CD4-positive, alpha-beta memory T cell (primary cell): ENCODE results near the gene CAVIN2. TPM values are rescaled to one million over a fixed set of nuclear protein-coding genes. Genes with fewer than 3 reads are reported as not detected.

Source experiments
- CTCF ChIA-PET: fragments of 350-600 bp; sonication (Branson Sonifier 250); formaldehyde crosslinking; loops from one replicate; lab custom pipeline; 2021; ENCODE audit warnings: inconsistent platforms; ENCODE audit not compliant: partially characterized antibody; lab: Charles Lee
- POLR2A ChIA-PET: fragments of 350-600 bp; sonication (Branson Sonifier 250); formaldehyde crosslinking; loops from one replicate; lab custom pipeline; 2021; ENCODE audit not compliant: partially characterized antibody; lab: Charles Lee
- DNase-seq, 5 donors: peaks; one replicate each; pipeline versions ENCODE4 v3.0.0 to v3.0.0-alpha.2; 2020 to 2022; ENCODE audit warnings: mixed read lengths in 1 of 5
- H3K27ac ChIP-seq: one replicate; pipeline ENCODE4 v1.7.0; 2013; ENCODE audit warnings: low read depth, low read length
- H3K27me3 ChIP-seq: 2 replicates; pipeline ENCODE4 v1.7.0; 2013; ENCODE audit warnings: mild to moderate bottlenecking, low read length, moderate library complexity; ENCODE audit not compliant: insufficient read depth
- H3K36me3 ChIP-seq: 2 replicates; pipeline ENCODE4 v1.7.0; 2013; ENCODE audit warnings: mild to moderate bottlenecking, low read length, moderate library complexity; ENCODE audit not compliant: insufficient read depth
- H3K4me1 ChIP-seq: 2 replicates; pipeline ENCODE4 v1.7.0; 2013; ENCODE audit warnings: mild to moderate bottlenecking, low read length, moderate library complexity; ENCODE audit not compliant: insufficient read depth
- H3K4me3 ChIP-seq, 2 donors: one replicate each; pipeline ENCODE4 v1.7.0; 2013; ENCODE audit warnings: low read length in 2 of 2, mild to moderate bottlenecking in 1 of 2
- H3K9me3 ChIP-seq, 2 donors: one replicate each; pipeline ENCODE4 v1.7.0; 2013; ENCODE audit warnings: low read length in 2 of 2, control low read depth in 1 of 2; ENCODE audit not compliant: control insufficient read depth in 1 of 2
- H3K27ac Mint-ChIP-seq, 7 donors: one replicate each; pipeline ENCODE4 v1.8.0; 2020 to 2021; ENCODE audit warnings: mixed read lengths in 7 of 7, mild to moderate bottlenecking in 6 of 7, inconsistent platforms in 3 of 7, moderate library complexity in 3 of 7
- H3K27me3 Mint-ChIP-seq, 2 donors: one replicate each; pipeline ENCODE4 v1.8.0; 2020 to 2021; ENCODE audit warnings: mixed read lengths in 2 of 2
- H3K36me3 Mint-ChIP-seq, 2 donors: one replicate each; pipeline ENCODE4 v1.8.0; 2020 to 2021; ENCODE audit warnings: mixed read lengths in 2 of 2, inconsistent platforms in 1 of 2, mild to moderate bottlenecking in 1 of 2
- H3K4me1 Mint-ChIP-seq, 4 donors: one replicate each; pipeline ENCODE4 v1.8.0; 2020 to 2021; ENCODE audit warnings: mixed read lengths in 4 of 4, mild to moderate bottlenecking in 1 of 4
- H3K4me3 Mint-ChIP-seq, 8 donors: one replicate each; pipeline ENCODE4 v1.8.0; 2020 to 2021; ENCODE audit warnings: mixed read lengths in 8 of 8, mild to moderate bottlenecking in 7 of 8, moderate library complexity in 6 of 8, inconsistent platforms in 3 of 8
- H3K9me3 Mint-ChIP-seq, 8 donors: one replicate each; pipeline ENCODE4 v1.8.0; 2020 to 2021; ENCODE audit warnings: mixed read lengths in 8 of 8, mild to moderate bottlenecking in 5 of 8, inconsistent platforms in 3 of 8, moderate library complexity in 1 of 8
- intact Hi-C: fragments of 100-400 bp; cut with micrococcal nuclease; formaldehyde crosslinking; loops from one replicate; pipeline ENCODE4 v1.15.1; 2023
- polyA plus RNA-seq, 2 donors: library from polyadenylated mRNA; unstranded; fragments of 300-500 nt; fragmentation: Illumina TruSeq; gene quantifications; one replicate each; pipeline ENCODE4 v1.2.3, GENCODE V29; 2021
- total RNA-seq, 2 experiments: library from RNA; stranded (reverse); gene quantifications; one replicate each; pipeline ENCODE4 v1.2.3, GENCODE V29; 2021

CAVIN2 gene
- total and polyA plus RNA-seq, 4 experiments from 2014 or later: 0.06 TPM; not detected in 3

GRCh38 chr2:191831410-191831994 lies 15.4 kb downstream of the CAVIN2 start:
- H3K27me3 ChIP-seq: no peaks in the 10 kb centered on the region
- Mint-ChIP-seq H3K27me3 (peaks cover 0 to 12% of the 10 kb centered on the region in 2 donors), H3K4me3 (no peak overlapping the region), H3K9me3 (peaks cover 0 to 3% (median 0%) of the 10 kb centered on the region in 8 donors), H3K27ac (no peak overlapping the region), H3K36me3 (no peaks in the 10 kb centered on the region), H3K4me1 (no peaks in the 10 kb centered on the region)
- no peaks in the 10 kb centered on the region for H3K36me3 ChIP-seq
- H3K4me1 ChIP-seq: no peaks in the 10 kb centered on the region
- ChIA-PET CTCF (interaction anchor here (1.1 kb wide), 2 partner anchors 42 to 266 kb away, joined by 3 read pairs; no protein-coding TSS in a partner anchor), POLR2A (no interaction called here)
- H3K27ac ChIP-seq: no peak overlapping the region
- H3K9me3 ChIP-seq: no peaks in the 10 kb centered on the region
- intact Hi-C loops: no loop called here
- no peak for DNase-seq
- no peak overlapping the region for H3K4me3 ChIP-seq

GRCh38 chr2:191824398-191824797 lies 22.5 kb downstream of the CAVIN2 start:
- Mint-ChIP-seq H3K4me1 (no peaks in the 10 kb centered on the region), H3K36me3 (no peaks in the 10 kb centered on the region), H3K27me3 (peaks cover 7 to 12% of the 10 kb centered on the region in 2 donors), H3K9me3 (peaks cover 0 to 3% (median 0%) of the 10 kb centered on the region in 8 donors), H3K4me3 (no peak overlapping the region), H3K27ac (no peak overlapping the region)
- ChIA-PET POLR2A (no interaction called here), CTCF (no interaction called here)
- Histone ChIP-seq H3K9me3 (no peaks in the 10 kb centered on the region), H3K27ac (no peak overlapping the region), H3K36me3 (no peaks in the 10 kb centered on the region), H3K4me1 (no peaks in the 10 kb centered on the region), H3K4me3 (no peak overlapping the region), H3K27me3 (no peaks in the 10 kb centered on the region)
- no peak for DNase-seq
- intact Hi-C loops: no loop called here

- Histone ChIP-seq H3K27me3 (no peaks in the 10 kb centered on the region), H3K4me3 (no peak overlapping the region), H3K36me3 (no peaks in the 10 kb centered on the region), H3K27ac (no peak overlapping the region), H3K9me3 (no peaks in the 10 kb centered on the region), H3K4me1 (no peaks in the 10 kb centered on the region)
- H3K27me3 Mint-ChIP-seq: peaks cover 14 to 18% of the 10 kb centered on the region in 2 donors
- ChIA-PET CTCF (no interaction called here), POLR2A (no interaction called here)
- H3K9me3 Mint-ChIP-seq: peaks cover 0 to 1% (median 0%) of the 10 kb centered on the region in 8 donors
- no peaks in the 10 kb centered on the region for H3K4me1 Mint-ChIP-seq
- no peaks in the 10 kb centered on the region for H3K36me3 Mint-ChIP-seq
- intact Hi-C loops: no loop called here
- H3K27ac Mint-ChIP-seq: no peak overlapping the region
- H3K4me3 Mint-ChIP-seq: no peak overlapping the region
- no peak for DNase-seq
Observed at GRCh38 chr2:191821078-191821477, 25.8 kb downstream of the CAVIN2 start.

GRCh38 chr2:191818725-191819350 lies 28.1 kb downstream of the CAVIN2 start:
- POLR2A ChIA-PET: no interaction called here
- Histone ChIP-seq H3K4me1 (no peaks in the 10 kb centered on the region), H3K27ac (no peak overlapping the region), H3K9me3 (no peaks in the 10 kb centered on the region), H3K36me3 (no peaks in the 10 kb centered on the region), H3K27me3 (no peaks in the 10 kb centered on the region), H3K4me3 (no peak overlapping the region)
- no peak overlapping the region for H3K27ac Mint-ChIP-seq
- DNase-seq: no peak
- H3K4me3 Mint-ChIP-seq: no peak overlapping the region
- peaks cover 11 to 17% of the 10 kb centered on the region in 2 donors for H3K27me3 Mint-ChIP-seq
- peaks cover 0 to 1% (median 0%) of the 10 kb centered on the region in 8 donors for H3K9me3 Mint-ChIP-seq
- intact Hi-C loops: loop anchor here (10.0 kb wide), 1 partner anchor 244 kb away; no protein-coding TSS in a partner anchor
- CTCF ChIA-PET: no interaction called here
- H3K4me1 Mint-ChIP-seq: no peaks in the 10 kb centered on the region
- H3K36me3 Mint-ChIP-seq: no peaks in the 10 kb centered on the region

GRCh38 chr2:191818133-191818532 lies 28.8 kb downstream of the CAVIN2 start:
- Mint-ChIP-seq H3K36me3 (no peaks in the 10 kb centered on the region), H3K27me3 (peaks cover 11 to 20% of the 10 kb centered on the region in 2 donors), H3K9me3 (peaks cover 0 to 1% (median 0%) of the 10 kb centered on the region in 8 donors), H3K4me3 (no peak overlapping the region), H3K27ac (no peak overlapping the region), H3K4me1 (no peaks in the 10 kb centered on the region)
- Histone ChIP-seq H3K27me3 (no peaks in the 10 kb centered on the region), H3K9me3 (no peaks in the 10 kb centered on the region), H3K4me3 (no peak overlapping the region), H3K4me1 (no peaks in the 10 kb centered on the region), H3K27ac (no peak overlapping the region), H3K36me3 (no peaks in the 10 kb centered on the region)
- no peak for DNase-seq
- POLR2A ChIA-PET: no interaction called here
- CTCF ChIA-PET: interaction anchor here (0.8 kb wide), 1 partner anchor 252 kb away, joined by 3 read pairs; no protein-coding TSS in a partner anchor
- intact Hi-C loops: loop anchor here (10.0 kb wide), 1 partner anchor 243 kb away; no protein-coding TSS in a partner anchor

- no peaks in the 10 kb centered on the region for H3K36me3 ChIP-seq
- no peak overlapping the region for H3K27ac ChIP-seq
- no peak for DNase-seq
- peaks cover 8 to 22% of the 10 kb centered on the region in 2 donors for H3K27me3 Mint-ChIP-seq
- no peak overlapping the region for H3K27ac Mint-ChIP-seq
- H3K4me3 ChIP-seq: no peak overlapping the region
- POLR2A ChIA-PET: no interaction called here
- peaks cover 0 to 1% (median 0%) of the 10 kb centered on the region in 4 donors for H3K4me1 Mint-ChIP-seq
- H3K27me3 ChIP-seq: no peaks in the 10 kb centered on the region
- no peaks in the 10 kb centered on the region for H3K9me3 ChIP-seq
- no peaks in the 10 kb centered on the region for H3K36me3 Mint-ChIP-seq
- CTCF ChIA-PET: interaction anchor here (1.5 kb wide), 1 partner anchor 347 kb away, joined by 5 read pairs; no protein-coding TSS in a partner anchor
- no peaks in the 10 kb centered on the region for H3K4me1 ChIP-seq
- no peaks in the 10 kb centered on the region for H3K9me3 Mint-ChIP-seq
- intact Hi-C loops: loop anchor here (10.0 kb wide), 1 partner anchor 240 kb away; no protein-coding TSS in a partner anchor
- H3K4me3 Mint-ChIP-seq: no peak overlapping the region
Observed at GRCh38 chr2:191815010-191815409, 31.9 kb downstream of the CAVIN2 start.

GRCh38 chr2:191813943-191814342 lies 32.9 kb downstream of the CAVIN2 start:
- Histone ChIP-seq H3K27ac (no peak overlapping the region), H3K9me3 (no peaks in the 10 kb centered on the region), H3K4me3 (no peak overlapping the region), H3K36me3 (no peaks in the 10 kb centered on the region), H3K4me1 (no peaks in the 10 kb centered on the region), H3K27me3 (no peaks in the 10 kb centered on the region)
- POLR2A ChIA-PET: no interaction called here
- H3K36me3 Mint-ChIP-seq: no peaks in the 10 kb centered on the region
- intact Hi-C loops: loop anchor here (10.0 kb wide), 1 partner anchor 239 kb away; no protein-coding TSS in a partner anchor
- H3K4me3 Mint-ChIP-seq: no peak overlapping the region
- peaks cover 10 to 22% of the 10 kb centered on the region in 2 donors for H3K27me3 Mint-ChIP-seq
- H3K4me1 Mint-ChIP-seq: peaks cover 0 to 1% (median 0%) of the 10 kb centered on the region in 4 donors
- no peaks in the 10 kb centered on the region for H3K9me3 Mint-ChIP-seq
- CTCF ChIA-PET: interaction anchor here (1.5 kb wide), 1 partner anchor 349 kb away, joined by 5 read pairs; no protein-coding TSS in a partner anchor
- DNase-seq: no peak
- H3K27ac Mint-ChIP-seq: no peak overlapping the region
